H1 (cell line): Measurements from ENCODE around the gene PCDHA9. TPM values are rescaled to one million over a fixed set of nuclear protein-coding genes. Genes with fewer than 3 reads are reported as not detected.

Experiments used
- CTCF ChIA-PET: fragments of 300-600 bp; sonication (Branson Sonifier 250); formaldehyde crosslinking; loops from one replicate; lab custom pipeline; 2021; ENCODE audit not compliant: partially characterized antibody; lab: Charles Lee
- POLR2A ChIA-PET: fragments of 300-600 bp; sonication (Branson Sonifier 250); formaldehyde crosslinking; loops from one replicate; lab custom pipeline; 2021; ENCODE audit warnings: inconsistent platforms; ENCODE audit not compliant: partially characterized antibody; lab: Charles Lee
- DNase-seq, 2 experiments: peaks; one replicate each; pipeline versions ENCODE4 v3.0.0 to v3.0.0-alpha.2; 2010 to 2022; ENCODE audit warnings: low spot score in 2 of 2, low read depth in 1 of 2, mixed read lengths in 1 of 2
- FAIRE-seq: peaks from 2 replicates; lab custom pipeline; 2011; peaks lifted over from hg19 to GRCh38; lab: Jason Lieb, UNC
- H2AFZ ChIP-seq: 2 replicates; pipeline ENCODE4 v1.8.1; 2012; ENCODE audit warnings: low read length, inconsistent platforms
- H2AK5ac ChIP-seq: 2 replicates; pipeline ENCODE4 v1.6.1; 2013; ENCODE audit warnings: low read depth, low read length
- H2BK120ac ChIP-seq: replicated peaks from 2 replicates; pipeline ENCODE3; 2013; ENCODE audit warnings: low read depth, low read length, inconsistent platforms
- H2BK12ac ChIP-seq: 2 replicates; pipeline ENCODE4 v1.6.1; 2013; ENCODE audit warnings: low read depth, low read length
- H2BK15ac ChIP-seq: 2 replicates; pipeline ENCODE4 v1.6.1; 2013; ENCODE audit warnings: low read length
- H2BK20ac ChIP-seq: 2 replicates; pipeline ENCODE4 v1.6.1; 2013; ENCODE audit warnings: low read length
- H2BK5ac ChIP-seq: 2 replicates; pipeline ENCODE4 v1.6.1; 2013; ENCODE audit warnings: low read depth, low read length
- H3K14ac ChIP-seq: 2 replicates; pipeline ENCODE4 v1.6.1; 2013; ENCODE audit warnings: inconsistent platforms; ENCODE audit not compliant: insufficient read length
- H3K18ac ChIP-seq: 2 replicates; pipeline ENCODE4 v1.6.1; 2013; ENCODE audit warnings: low read length; ENCODE audit errors: extremely low read depth
- H3K23ac ChIP-seq: 2 replicates; pipeline ENCODE4 v1.6.1; 2013; ENCODE audit warnings: inconsistent platforms; ENCODE audit not compliant: insufficient read length
- H3K23me2 ChIP-seq: 2 replicates; pipeline ENCODE4 v1.6.1; 2013; ENCODE audit warnings: low read depth, low read length
- H3K27ac ChIP-seq: 2 replicates; pipeline ENCODE4 v1.6.1; 2011; ENCODE audit warnings: low read depth, low read length, inconsistent platforms
- H3K27me3 ChIP-seq, 4 experiments: replicated peaks in 1 of 4; 1 replicate in 1 of 4; 2 replicates in 3 of 4; pipeline versions ENCODE4 v1.6.1 to v1.8.1; 2011 to 2013; ENCODE audit warnings: low read length in 3 of 4, mild to moderate bottlenecking in 3 of 4, inconsistent platforms in 2 of 4, mixed read lengths in 2 of 4, moderate library complexity in 1 of 4; ENCODE audit not compliant: control insufficient read depth in 3 of 4, insufficient read depth in 3 of 4; ENCODE audit errors: extremely low read depth in 1 of 4
- H3K36me3 ChIP-seq, 4 experiments: 2 replicates each; pipeline versions ENCODE4 v1.6.1 to v1.8.1; 2011 to 2013; ENCODE audit warnings: mild to moderate bottlenecking in 4 of 4, low read length in 3 of 4, moderate library complexity in 2 of 4, control low read depth in 1 of 4, inconsistent platforms in 1 of 4; ENCODE audit not compliant: insufficient read depth in 4 of 4, control insufficient read depth in 2 of 4
- H3K4ac ChIP-seq: replicated peaks from 2 replicates; pipeline ENCODE3; 2013; ENCODE audit warnings: low read length, low read depth, mixed read lengths, inconsistent platforms; ENCODE audit not compliant: insufficient read length
- H3K4me1 ChIP-seq, 4 experiments: replicated peaks in 1 of 4; 1 replicate in 1 of 4; 2 replicates in 3 of 4; pipeline versions ENCODE4 v1.6.1 to v1.8.1; 2011 to 2013; ENCODE audit warnings: low read length in 3 of 4, inconsistent platforms in 2 of 4, mixed read lengths in 1 of 4; ENCODE audit not compliant: insufficient read depth in 4 of 4, control insufficient read depth in 3 of 4
- H3K4me2 ChIP-seq, 2 experiments: 2 replicates each; pipeline versions ENCODE4 v1.6.1 to v1.8.1; 2011 to 2013; ENCODE audit warnings: low read depth in 2 of 2, low read length in 2 of 2, control low read depth in 1 of 2, inconsistent platforms in 1 of 2, mild to moderate bottlenecking in 1 of 2; ENCODE audit not compliant: insufficient read depth in 1 of 2
- H3K4me3 ChIP-seq, 4 experiments: fragments of 200-600, 300-600 bp in 1 of 4; sonication (generic), shearing (Covaris generic), sonication (Bioruptor Twin) in 1 of 4; 2 replicates each; pipeline versions ENCODE4 v1.5.1 to v1.8.1; 2011 to 2016; ENCODE audit warnings: low read length in 4 of 4, low read depth in 3 of 4, control low read depth in 2 of 4, inconsistent platforms in 2 of 4, mild to moderate bottlenecking in 2 of 4, mixed read lengths in 1 of 4, moderate library complexity in 1 of 4; ENCODE audit not compliant: insufficient read depth in 2 of 4; ENCODE audit errors: extremely low read depth in 1 of 4
- H3K56ac ChIP-seq: replicated peaks from 2 replicates; pipeline ENCODE3; 2013; ENCODE audit warnings: low read depth, mild to moderate bottlenecking, mixed read lengths, low read length, inconsistent platforms; ENCODE audit not compliant: insufficient read length
- H3K79me1 ChIP-seq: 2 replicates; pipeline ENCODE4 v1.6.1; 2013; ENCODE audit warnings: low read depth, low read length, control low read depth
- H3K79me2 ChIP-seq, 2 experiments: 2 replicates each; pipeline versions ENCODE4 v1.6.1 to v1.8.1; 2012 to 2013; ENCODE audit warnings: low read length in 2 of 2, mild to moderate bottlenecking in 2 of 2, inconsistent platforms in 1 of 2; ENCODE audit not compliant: insufficient read depth in 2 of 2, control insufficient read depth in 1 of 2
- H3K9ac ChIP-seq, 4 experiments: replicated peaks in 1 of 4; 1 replicate in 1 of 4; 2 replicates in 3 of 4; pipeline versions ENCODE4 v1.6.1 to v1.8.1; 2011 to 2013; ENCODE audit warnings: low read depth in 3 of 4, low read length in 3 of 4, control low read depth in 2 of 4, mild to moderate bottlenecking in 2 of 4, moderate library complexity in 2 of 4, inconsistent platforms in 1 of 4; ENCODE audit errors: extremely low read depth in 1 of 4
- H3K9me3 ChIP-seq, 2 experiments: 2 replicates each; pipeline versions ENCODE4 v1.6.1 to v1.8.1; 2012 to 2013; ENCODE audit warnings: mild to moderate bottlenecking in 2 of 2, moderate library complexity in 2 of 2, control low read depth in 1 of 2, inconsistent platforms in 1 of 2, low read depth in 1 of 2, low read length in 1 of 2, mixed read lengths in 1 of 2; ENCODE audit not compliant: insufficient read depth in 2 of 2
- H4K20me1 ChIP-seq, 2 experiments: replicated peaks in 1 of 2; 2 replicates each; pipeline versions ENCODE3 to v1.8.1; 2011 to 2013; ENCODE audit warnings: inconsistent platforms in 2 of 2, low read length in 2 of 2, mild to moderate bottlenecking in 1 of 2; ENCODE audit not compliant: insufficient read depth in 2 of 2, control insufficient read depth in 1 of 2
- H4K5ac ChIP-seq: 2 replicates; pipeline ENCODE4 v1.6.1; 2013; ENCODE audit warnings: low read length, low read depth, mixed read lengths, inconsistent platforms; ENCODE audit not compliant: insufficient read length
- H4K8ac ChIP-seq: 2 replicates; pipeline ENCODE4 v1.8.0; 2013; ENCODE audit warnings: mild to moderate bottlenecking, moderate library complexity, low read length, inconsistent platforms; ENCODE audit not compliant: insufficient read depth; ENCODE audit errors: extremely low read depth
- H4K91ac ChIP-seq: replicated peaks from 2 replicates; pipeline ENCODE3; 2013; ENCODE audit warnings: low read length, mixed read lengths, inconsistent platforms; ENCODE audit not compliant: insufficient read length
- ATF2 ChIP-seq: IDR thresholded peaks from 2 replicates; pipeline ENCODE4 v1.6.1; 2012; ENCODE audit warnings: low read length, inconsistent platforms
- BACH1 ChIP-seq: IDR thresholded peaks from 2 replicates; pipeline ENCODE4 v1.6.1; 2012; ENCODE audit warnings: low read length, improper control_type of control experiment
- CBX5 ChIP-seq: fragments of 300-800, 300-1000 bp; sonication (generic); IDR thresholded peaks from 2 replicates; pipeline ENCODE4 v1.7.1; 2016; ENCODE audit warnings: antibody characterized with exemption, low read length, low read depth
- CBX8 ChIP-seq: fragments of 300-800, 300-1000 bp; sonication (generic); IDR thresholded peaks from 2 replicates; pipeline ENCODE4 v1.7.1; 2016; ENCODE audit warnings: low read depth, low read length, borderline replicate concordance
- E2F6 ChIP-seq: IDR thresholded peaks from 2 replicates; pipeline ENCODE4 v1.6.1; 2012; ENCODE audit warnings: inconsistent platforms
- FOSL1 ChIP-seq: IDR thresholded peaks from 2 replicates; pipeline ENCODE4 v1.6.1; 2011; ENCODE audit warnings: mild to moderate bottlenecking, low read depth, low read length, moderate library complexity; ENCODE audit not compliant: insufficient read depth
- HDAC6 ChIP-seq: IDR thresholded peaks from one replicate; pipeline ENCODE4 v1.7.1; 2012; ENCODE audit warnings: low read depth, mild to moderate bottlenecking, inconsistent platforms, low read length, moderate library complexity
- JUN ChIP-seq: IDR thresholded peaks from 2 replicates; pipeline ENCODE4 v1.6.1; 2011; ENCODE audit warnings: low read depth, mild to moderate bottlenecking, improper control_type of control experiment, low read length
- POLR2AphosphoS5 ChIP-seq: IDR thresholded peaks from 2 replicates; pipeline ENCODE4 v1.6.1; 2011; ENCODE audit warnings: low read depth, low read length
- RFX5 ChIP-seq: IDR thresholded peaks from 2 replicates; pipeline ENCODE4 v1.6.1; 2011; ENCODE audit warnings: low read depth, low read length, improper control_type of control experiment, borderline replicate concordance
- SAP30 ChIP-seq: fragments of 300-600 bp; sonication (generic); IDR thresholded peaks from 2 replicates; pipeline ENCODE4 v1.7.1; 2012; ENCODE audit warnings: low read length, moderate library complexity, mild to moderate bottlenecking, inconsistent platforms; ENCODE audit not compliant: insufficient read depth, insufficient replicate concordance
- YY1 ChIP-seq: IDR thresholded peaks from 2 replicates; pipeline ENCODE4 v1.6.1; 2011; ENCODE audit warnings: low read depth, mild to moderate bottlenecking, low read length
- ZNF274 ChIP-seq: IDR thresholded peaks from 2 replicates; pipeline ENCODE4 v1.7.0; 2012; ENCODE audit warnings: low read length, borderline replicate concordance; ENCODE audit errors: extremely low read depth
- WGBS, 2 experiments: shearing (Covaris generic) in 1 of 2; methylation state at CpG; one replicate each; pipeline versions ENCODE4 v1.1.6 to v1.1.7; 2013 to 2015; ENCODE audit warnings: low lambda C conversion rate in 2 of 2, mixed read lengths in 2 of 2, inconsistent platforms in 1 of 2, low coverage in 1 of 2, missing lambda C conversion rate in 1 of 2; ENCODE audit not compliant: insufficient replicate concordance in 2 of 2, insufficient coverage in 1 of 2, insufficient read length in 1 of 2; ENCODE audit errors: extremely low coverage in 1 of 2, missing lambda C conversion rate in 1 of 2; 5-methylcytosine and 5-hydroxymethylcytosine counted together
- polyA plus RNA-seq, 7 experiments: library from polyadenylated mRNA; depleted of rRNA in 3 of 7; stranded (reverse) in 5 of 7; unstranded in 2 of 7; fragments of >200 nt in 5 of 7; fragments of 200-250 nt in 2 of 7; gene quantifications; 1 replicate in 5 of 7; 2 replicates in 1 of 7; 4 replicates in 1 of 7; pipeline versions ENCODE4 v1.2.1 to v1.2.3, GENCODE V29; 2011 to 2013; ENCODE audit warnings: missing spikeins in 2 of 7, mixed read lengths in 2 of 7
- total RNA-seq: library from RNA; stranded (reverse); fragmentation: NEBNext Ultra II Directional; extraction: Animal tissue kit (Norgen Biotek cat#: 25700); gene quantifications from 2 replicates; pipeline ENCODE4 v1.2.1, GENCODE V29; 2021

PCDHA9 gene
- total and polyA plus RNA-seq, 2 of the 8 experiments (the other 6 are each of a cell fraction or from before 2014, with no cell fraction given): 0.12 to 0.28 TPM

DNA sequence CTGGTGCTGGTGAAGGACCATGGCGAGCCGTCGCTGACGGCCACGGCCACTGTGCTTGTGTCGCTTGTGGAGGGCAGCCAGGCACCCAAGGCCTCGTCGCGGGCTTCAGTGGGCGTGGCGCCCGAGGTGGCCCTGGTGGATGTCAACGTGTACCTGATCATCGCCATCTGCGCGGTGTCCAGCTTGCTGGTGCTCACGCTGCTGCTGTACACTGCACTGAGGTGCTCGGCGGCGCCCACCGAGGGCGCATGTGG is 9.7 kb downstream of the PCDHA9 start:
- no peak overlapping the region for H3K9ac ChIP-seq
- no peak overlapping the region for H2AK5ac ChIP-seq
- no peak overlapping the region for H4K91ac ChIP-seq
- peaks cover 6 to 22% of the 10 kb centered on the region in 2 experiments; a peak in 3 of 4 replicates for H3K9me3 ChIP-seq
- H2BK15ac ChIP-seq: no peak overlapping the region
- no peaks in the 10 kb centered on the region for H3K79me1 ChIP-seq
- no peak overlapping the region for H3K18ac ChIP-seq
- no peak overlapping the region for H3K4ac ChIP-seq
- H4K8ac ChIP-seq: no peak overlapping the region; the same call in 1 of the 2 replicates
- H3K4me3 ChIP-seq: no peak overlapping the region
- H3K56ac ChIP-seq: no peak overlapping the region
- no peak overlapping the region for H2BK120ac ChIP-seq
- peaks cover 0 to 15% (median 3%) of the 10 kb centered on the region in 4 experiments; a peak in 3 of 8 replicates for H3K36me3 ChIP-seq
- H2BK20ac ChIP-seq: no peak overlapping the region
- no peak overlapping the region for H4K5ac ChIP-seq
- WGBS, 2 experiments: no CpG with 5 or more reads among the region's 22 CpGs
- H3K27me3 ChIP-seq: no peaks in the 10 kb centered on the region
- no peaks in the 10 kb centered on the region for H4K20me1 ChIP-seq
- ChIA-PET CTCF (interaction anchor here (0.9 to 3.4 kb wide), 4 partner anchors 11 to 34 kb away, joined by 3 to 23 read pairs (median 4); partner anchors contain the start of genes PCDHA11 and PCDHA6), POLR2A (no interaction called here)
- FAIRE-seq (no peak), DNase-seq (no peak)
- no peak overlapping the region for H3K27ac ChIP-seq
- H3K23ac ChIP-seq: no peak overlapping the region
- H2BK5ac ChIP-seq: no peak overlapping the region
- no peak overlapping the region for H3K14ac ChIP-seq
- H3K79me2 ChIP-seq: no peaks in the 10 kb centered on the region
- no peak overlapping the region for H2BK12ac ChIP-seq
- H3K4me2 ChIP-seq: 0 out of 4 replicates have a peak overlapping the region, but pooled peaks of 1 of the 2 experiments have one; percentile 13
- no peaks in the 10 kb centered on the region for H3K23me2 ChIP-seq
- H2AFZ ChIP-seq: no peak overlapping the region
- H3K4me1 ChIP-seq: no peaks in the 10 kb centered on the region
- TF ChIP-seq CBX8 (no peak), BACH1 (no peak), POLR2AphosphoS5 (no peak), JUN (no peak), ATF2 (no peak), CBX5 (no peak), E2F6 (no peak), RFX5 (no peak), ZNF274 (no peak), SAP30 (no peak), YY1 (no peak), FOSL1 (no peak), HDAC6 (no peak)
